ENCODE measurements around the gene DLGAP1. TPM values are rescaled to one million over a fixed set of nuclear protein-coding genes. Genes with fewer than 3 reads are reported as not detected.

DLGAP1 gene
- polyA plus RNA-seq, 1 of the 3 experiments (the other 2 are of a cell fraction) = not detected

GRCh38 chr18:3592864-3593263, 862.2 kb downstream of the DLGAP1 start:
- no peak for TF ChIP-seq SIN3A (IDR thresholded peaks at IDR 0.05; ENCODE audit: borderline replicate concordance, low read depth, low read length)
- no peak for TF ChIP-seq NFIC (IDR thresholded peaks at IDR 0.05; ENCODE audit: borderline replicate concordance)
- no peak for TF ChIP-seq TAF1 (IDR thresholded peaks at IDR 0.05; ENCODE audit: borderline replicate concordance, low read depth, low read length)
- no peak for TF ChIP-seq RFX5 (IDR thresholded peaks at IDR 0.05; ENCODE audit: low read length)
- no peak for TF ChIP-seq SMC3 (IDR thresholded peaks at IDR 0.05; ENCODE audit: low read depth, low read length)
- TF ChIP-seq, protein P1, sequence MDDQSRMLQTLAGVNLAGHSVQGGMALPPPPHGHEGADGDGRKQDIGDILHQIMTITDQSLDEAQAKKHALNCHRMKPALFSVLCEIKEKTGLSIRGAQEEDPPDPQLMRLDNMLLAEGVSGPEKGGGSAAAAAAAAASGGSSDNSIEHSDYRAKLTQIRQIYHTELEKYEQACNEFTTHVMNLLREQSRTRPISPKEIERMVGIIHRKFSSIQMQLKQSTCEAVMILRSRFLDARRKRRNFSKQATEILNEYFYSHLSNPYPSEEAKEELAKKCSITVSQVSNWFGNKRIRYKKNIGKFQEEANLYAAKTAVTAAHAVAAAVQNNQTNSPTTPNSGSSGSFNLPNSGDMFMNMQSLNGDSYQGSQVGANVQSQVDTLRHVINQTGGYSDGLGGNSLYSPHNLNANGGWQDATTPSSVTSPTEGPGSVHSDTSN (IDR thresholded peaks at IDR 0.05) = no peak
- H3K9me2 ChIP-seq = no peaks in the 10 kb centered on the region
- H3K4me2 ChIP-seq = peak overlapping the region; percentile 93
- peaks cover 41% of the 10 kb centered on the region for H3F3A ChIP-seq (replicated peaks; ENCODE audit: insufficient read depth)
- peak overlapping the region; percentile 92 for H3K9ac ChIP-seq
- peaks cover 34 to 54% of the 10 kb centered on the region in 2 experiments for H3K4me1 ChIP-seq (ENCODE audit: control insufficient read depth in 1 of 2, insufficient read depth in 2 of 2, low read depth in 1 of 2, low read length in 1 of 2)
- peak overlapping the region; percentile 80 for H2AFZ ChIP-seq (ENCODE audit: low read depth)
- no peak for DNase-seq
- WGBS (ENCODE audit: low lambda C conversion rate) = 54% methylated on average over 6 of the region's 6 CpGs
- H3K79me2 ChIP-seq (ENCODE audit: insufficient read depth) = peaks cover 33% of the 10 kb centered on the region
- no peaks in the 10 kb centered on the region for H3K9me3 ChIP-seq
- H4K20me1 ChIP-seq (ENCODE audit: insufficient read depth) = no peaks in the 10 kb centered on the region
- no peaks in the 10 kb centered on the region for H3K36me3 ChIP-seq (replicated peaks in 1 of 2; ENCODE audit: control insufficient read depth in 1 of 2, insufficient read depth in 2 of 2, low read length in 1 of 2)
- H3K4me3 ChIP-seq (ENCODE audit: low read depth in 2 of 2, low read length in 1 of 2) = peak overlapping the region; percentile 27 to 67; a peak in 3 of 4 replicates
- H3K27me3 ChIP-seq (ENCODE audit: insufficient read depth) = no peaks in the 10 kb centered on the region
- H3K27ac ChIP-seq (ENCODE audit: low read depth in 2 of 2, low read length in 1 of 2) = peak overlapping the region; percentile 100
- POLR2A ChIA-PET = no interaction called here
- CTCF ChIA-PET = interaction anchor here (1.3 to 6.1 kb wide), 6 partner anchors 18 to 295 kb away, joined by 4 to 76 read pairs (median 12); no protein-coding TSS in a partner anchor

DNA sequence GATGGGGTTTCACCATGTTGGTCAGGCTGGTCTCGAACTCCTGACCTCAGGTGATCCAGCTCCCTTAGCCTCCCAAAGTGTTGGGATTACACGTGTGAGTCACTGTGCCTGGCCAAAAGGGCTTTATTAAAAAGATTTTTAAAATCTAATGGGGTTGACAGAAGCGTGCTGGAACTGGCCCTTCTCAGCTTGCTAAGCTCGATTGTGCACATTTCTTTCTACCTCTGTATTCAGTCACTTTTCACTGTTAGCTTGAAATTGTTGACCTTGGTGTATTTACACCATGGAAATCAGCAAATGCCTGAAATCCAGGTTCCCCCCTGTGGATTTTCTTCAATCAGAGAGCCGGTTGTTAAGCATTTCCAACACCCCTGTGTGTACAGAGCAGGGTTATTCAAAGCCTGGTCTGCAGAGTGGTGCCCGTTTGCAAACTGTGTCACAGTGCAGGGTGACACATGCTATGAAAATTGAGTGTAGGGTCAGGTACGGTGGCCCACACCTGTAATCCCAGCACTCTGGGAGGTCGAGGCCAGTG, 864.9 kb downstream of the DLGAP1 start:
- Histone ChIP-seq H3K4me2 (no peak overlapping the region), H3K9ac (no peak overlapping the region), H3K4me1 (ENCODE audit: control insufficient read depth in 1 of 2, insufficient read depth in 2 of 2, low read depth in 1 of 2, low read length in 1 of 2) (peaks cover 7 to 33% of the 10 kb centered on the region in 2 experiments; a peak in 3 of 4 replicates), H3K27ac (ENCODE audit: low read depth in 2 of 2, low read length in 1 of 2) (no peak overlapping the region; a peak in 1 of 4 replicates), H3K9me2 (no peaks in the 10 kb centered on the region), H3K27me3 (ENCODE audit: insufficient read depth) (no peaks in the 10 kb centered on the region), H3K4me3 (ENCODE audit: low read depth in 2 of 2, low read length in 1 of 2) (no peak overlapping the region), H3F3A (replicated peaks; ENCODE audit: insufficient read depth) (peaks cover 30% of the 10 kb centered on the region), H3K79me2 (ENCODE audit: insufficient read depth) (peaks cover 8% of the 10 kb centered on the region), H4K20me1 (ENCODE audit: insufficient read depth) (no peaks in the 10 kb centered on the region), H2AFZ (ENCODE audit: low read depth) (no peak overlapping the region), H3K9me3 (no peaks in the 10 kb centered on the region), H3K36me3 (replicated peaks in 1 of 2; ENCODE audit: control insufficient read depth in 1 of 2, insufficient read depth in 2 of 2, low read length in 1 of 2) (no peaks in the 10 kb centered on the region)
- WGBS (ENCODE audit: low lambda C conversion rate) = 95% methylated on average over 7 of the region's 8 CpGs
- no peak for TF ChIP-seq ZBTB33 (IDR thresholded peaks at IDR 0.05; ENCODE audit: borderline replicate concordance, low read depth)
- TF ChIP-seq FOSL2 (IDR thresholded peaks at IDR 0.05; ENCODE audit: borderline replicate concordance, low read depth) = no peak
- no peak for TF ChIP-seq FOXJ3 (CRISPR knock-in tag; IDR thresholded peaks at IDR 0.05)
- TF ChIP-seq RCOR1 (IDR thresholded peaks at IDR 0.05; ENCODE audit: low read length) = no peak
- TF ChIP-seq YY1 (IDR thresholded peaks at IDR 0.05; ENCODE audit: low read depth) = no peak
- ChIA-PET POLR2A (no interaction called here), CTCF (interaction anchor here (0.9 to 1.8 kb wide), 2 partner anchors 76 to 135 kb away, joined by 3 to 10 read pairs; no protein-coding TSS in a partner anchor)
- no peak for DNase-seq
